Measurements from ENCODE around the gene RPS6KA2.

DNA sequence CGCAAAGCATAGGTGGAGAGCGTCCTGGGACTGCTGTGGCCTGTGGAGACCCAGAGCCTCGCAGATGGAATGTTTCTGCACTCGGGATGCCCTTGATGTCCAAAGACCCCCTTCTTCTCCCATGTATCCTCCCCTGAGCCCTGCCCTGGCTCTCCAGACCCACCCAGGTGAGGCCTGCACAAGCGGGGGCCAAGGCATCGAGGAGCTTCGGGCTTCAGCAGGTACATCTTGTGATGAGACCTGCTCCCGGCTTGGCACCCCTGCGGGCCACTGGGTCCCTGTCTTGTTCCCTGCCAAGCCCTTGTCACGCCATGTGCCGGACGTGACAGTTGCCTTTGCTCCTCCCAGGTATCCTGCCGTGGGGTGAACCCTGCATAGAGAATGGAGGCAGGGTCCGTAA, 125.8 kb downstream of the RPS6KA2 start:
- TF ChIP-seq, protein P1, sequence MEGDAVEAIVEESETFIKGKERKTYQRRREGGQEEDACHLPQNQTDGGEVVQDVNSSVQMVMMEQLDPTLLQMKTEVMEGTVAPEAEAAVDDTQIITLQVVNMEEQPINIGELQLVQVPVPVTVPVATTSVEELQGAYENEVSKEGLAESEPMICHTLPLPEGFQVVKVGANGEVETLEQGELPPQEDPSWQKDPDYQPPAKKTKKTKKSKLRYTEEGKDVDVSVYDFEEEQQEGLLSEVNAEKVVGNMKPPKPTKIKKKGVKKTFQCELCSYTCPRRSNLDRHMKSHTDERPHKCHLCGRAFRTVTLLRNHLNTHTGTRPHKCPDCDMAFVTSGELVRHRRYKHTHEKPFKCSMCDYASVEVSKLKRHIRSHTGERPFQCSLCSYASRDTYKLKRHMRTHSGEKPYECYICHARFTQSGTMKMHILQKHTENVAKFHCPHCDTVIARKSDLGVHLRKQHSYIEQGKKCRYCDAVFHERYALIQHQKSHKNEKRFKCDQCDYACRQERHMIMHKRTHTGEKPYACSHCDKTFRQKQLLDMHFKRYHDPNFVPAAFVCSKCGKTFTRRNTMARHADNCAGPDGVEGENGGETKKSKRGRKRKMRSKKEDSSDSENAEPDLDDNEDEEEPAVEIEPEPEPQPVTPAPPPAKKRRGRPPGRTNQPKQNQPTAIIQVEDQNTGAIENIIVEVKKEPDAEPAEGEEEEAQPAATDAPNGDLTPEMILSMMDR (IDR thresholded peaks at IDR 0.05; ENCODE audit: insufficient read depth, low read length): no peak
- no peak for TF ChIP-seq POLR2AphosphoS5 (IDR thresholded peaks at IDR 0.05; ENCODE audit: low read depth)
- TF ChIP-seq, protein P2, sequence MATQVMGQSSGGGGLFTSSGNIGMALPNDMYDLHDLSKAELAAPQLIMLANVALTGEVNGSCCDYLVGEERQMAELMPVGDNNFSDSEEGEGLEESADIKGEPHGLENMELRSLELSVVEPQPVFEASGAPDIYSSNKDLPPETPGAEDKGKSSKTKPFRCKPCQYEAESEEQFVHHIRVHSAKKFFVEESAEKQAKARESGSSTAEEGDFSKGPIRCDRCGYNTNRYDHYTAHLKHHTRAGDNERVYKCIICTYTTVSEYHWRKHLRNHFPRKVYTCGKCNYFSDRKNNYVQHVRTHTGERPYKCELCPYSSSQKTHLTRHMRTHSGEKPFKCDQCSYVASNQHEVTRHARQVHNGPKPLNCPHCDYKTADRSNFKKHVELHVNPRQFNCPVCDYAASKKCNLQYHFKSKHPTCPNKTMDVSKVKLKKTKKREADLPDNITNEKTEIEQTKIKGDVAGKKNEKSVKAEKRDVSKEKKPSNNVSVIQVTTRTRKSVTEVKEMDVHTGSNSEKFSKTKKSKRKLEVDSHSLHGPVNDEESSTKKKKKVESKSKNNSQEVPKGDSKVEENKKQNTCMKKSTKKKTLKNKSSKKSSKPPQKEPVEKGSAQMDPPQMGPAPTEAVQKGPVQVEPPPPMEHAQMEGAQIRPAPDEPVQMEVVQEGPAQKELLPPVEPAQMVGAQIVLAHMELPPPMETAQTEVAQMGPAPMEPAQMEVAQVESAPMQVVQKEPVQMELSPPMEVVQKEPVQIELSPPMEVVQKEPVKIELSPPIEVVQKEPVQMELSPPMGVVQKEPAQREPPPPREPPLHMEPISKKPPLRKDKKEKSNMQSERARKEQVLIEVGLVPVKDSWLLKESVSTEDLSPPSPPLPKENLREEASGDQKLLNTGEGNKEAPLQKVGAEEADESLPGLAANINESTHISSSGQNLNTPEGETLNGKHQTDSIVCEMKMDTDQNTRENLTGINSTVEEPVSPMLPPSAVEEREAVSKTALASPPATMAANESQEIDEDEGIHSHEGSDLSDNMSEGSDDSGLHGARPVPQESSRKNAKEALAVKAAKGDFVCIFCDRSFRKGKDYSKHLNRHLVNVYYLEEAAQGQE (IDR thresholded peaks at IDR 0.05; ENCODE audit: insufficient replicate concordance, low read depth): no peak

Measured in HL-60 (cell line).